RPMI7951 (cell line): ENCODE results near the gene VPS37D. TPM values are rescaled to one million over a fixed set of nuclear protein-coding genes. Genes with fewer than 3 reads are reported as not detected.
"Not testable (repeated sequence)": the region's sequence is repeated elsewhere in the genome, so short reads cannot be mapped to it uniquely, and the experiment has no call there.

Experiments
- DNase-seq: peaks from one replicate; pipeline ENCODE4 v3.0.0-alpha.2; 2012; ENCODE audit warnings: low read depth
- total RNA-seq: library from RNA; depleted of rRNA; stranded (reverse); fragments of >200 nt; shearing (Covaris generic); gene quantifications from 2 replicates; pipeline ENCODE4 v1.2.3, GENCODE V29; 2014; rRNA removed

Gene VPS37D, protein sequence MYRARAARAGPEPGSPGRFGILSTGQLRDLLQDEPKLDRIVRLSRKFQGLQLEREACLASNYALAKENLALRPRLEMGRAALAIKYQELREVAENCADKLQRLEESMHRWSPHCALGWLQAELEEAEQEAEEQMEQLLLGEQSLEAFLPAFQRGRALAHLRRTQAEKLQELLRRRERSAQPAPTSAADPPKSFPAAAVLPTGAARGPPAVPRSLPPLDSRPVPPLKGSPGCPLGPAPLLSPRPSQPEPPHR
- 2.0 and 2.1 TPM in 2 replicates for total RNA-seq

DNA sequence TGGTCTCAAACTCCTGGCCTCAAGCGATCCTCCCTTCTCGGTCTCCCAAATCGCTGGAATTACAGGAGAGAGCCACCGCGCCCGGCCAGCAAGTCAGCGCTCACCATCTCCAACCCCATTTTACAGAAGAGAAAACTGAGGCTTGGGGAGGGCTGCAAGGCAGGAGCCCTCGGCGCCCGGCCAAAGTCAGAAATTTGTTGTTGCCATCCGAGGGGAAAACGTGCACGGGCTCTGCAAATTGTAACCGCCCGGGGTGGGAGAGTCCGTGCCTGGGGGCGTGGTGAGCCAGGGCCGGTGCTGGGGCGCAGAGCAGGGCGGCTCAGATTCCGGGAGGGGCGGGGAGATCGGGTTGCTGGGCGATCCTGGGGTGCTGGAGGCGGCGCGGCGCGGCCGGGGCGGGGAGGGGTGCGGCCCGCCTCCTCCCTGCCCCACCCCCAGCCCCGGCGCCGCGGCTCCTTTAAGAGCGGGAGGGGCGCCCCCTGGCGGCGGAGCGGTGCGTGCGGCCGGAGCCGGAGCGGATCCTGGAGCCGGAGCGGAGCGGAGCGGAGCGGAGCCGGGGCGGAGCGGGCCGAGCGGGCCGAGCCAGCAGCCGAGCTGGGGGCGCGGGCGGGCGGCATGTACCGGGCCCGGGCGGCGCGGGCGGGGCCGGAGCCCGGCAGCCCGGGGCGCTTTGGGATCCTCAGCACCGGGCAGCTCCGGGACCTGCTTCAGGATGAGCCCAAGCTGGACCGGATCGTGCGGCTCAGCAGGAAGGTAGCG, at the start of gene VPS37D:
VPS37D (plus strand) TSS at position 488 of the 759 bp plus-strand sequence; CDS start at position 616, 128 bp downstream.
- DNase-seq = peak; percentile 89

DNA sequence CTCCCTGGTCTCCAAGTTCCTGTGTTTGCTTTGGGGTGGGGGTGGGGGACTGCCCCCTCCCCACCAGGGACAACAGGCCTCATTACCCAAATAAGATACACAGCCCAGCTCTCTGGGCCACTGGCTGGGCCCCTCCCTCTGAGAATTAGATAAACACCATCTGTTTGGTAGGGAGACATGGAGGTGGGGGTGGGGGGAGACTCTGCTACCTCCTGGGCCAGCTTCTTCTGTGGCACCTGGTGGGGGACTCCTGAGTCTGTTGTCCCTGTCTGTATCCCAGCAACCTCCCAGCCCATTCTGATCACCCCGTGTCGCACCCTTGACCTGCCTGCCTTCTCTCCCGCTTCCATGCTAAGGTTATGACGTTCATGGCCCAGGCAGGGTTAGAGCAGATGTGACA, 49.1 kb upstream of the VPS37D start:
- no peak for DNase-seq

DNA sequence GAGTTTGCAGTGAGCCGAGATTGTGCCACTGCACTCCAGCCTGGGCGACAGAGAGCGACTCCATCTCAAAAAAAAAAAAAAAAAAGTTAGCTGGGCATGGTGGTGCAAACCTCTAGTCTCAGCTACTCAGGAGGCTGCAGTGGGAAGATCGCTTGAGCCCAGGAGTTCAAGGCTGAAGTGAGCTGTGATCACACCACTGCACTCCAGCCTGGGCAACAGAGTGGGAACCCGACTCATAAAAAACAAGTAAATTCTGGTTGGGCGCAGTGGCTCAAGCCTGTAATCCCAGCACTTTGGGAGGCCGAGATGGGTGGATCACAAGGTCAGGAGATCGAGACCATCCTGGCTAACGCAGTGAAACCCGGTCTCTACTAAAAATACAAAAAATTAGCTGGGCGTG, 48.2 kb upstream of the VPS37D start:
- DNase-seq = not testable (repeated sequence)

DNA sequence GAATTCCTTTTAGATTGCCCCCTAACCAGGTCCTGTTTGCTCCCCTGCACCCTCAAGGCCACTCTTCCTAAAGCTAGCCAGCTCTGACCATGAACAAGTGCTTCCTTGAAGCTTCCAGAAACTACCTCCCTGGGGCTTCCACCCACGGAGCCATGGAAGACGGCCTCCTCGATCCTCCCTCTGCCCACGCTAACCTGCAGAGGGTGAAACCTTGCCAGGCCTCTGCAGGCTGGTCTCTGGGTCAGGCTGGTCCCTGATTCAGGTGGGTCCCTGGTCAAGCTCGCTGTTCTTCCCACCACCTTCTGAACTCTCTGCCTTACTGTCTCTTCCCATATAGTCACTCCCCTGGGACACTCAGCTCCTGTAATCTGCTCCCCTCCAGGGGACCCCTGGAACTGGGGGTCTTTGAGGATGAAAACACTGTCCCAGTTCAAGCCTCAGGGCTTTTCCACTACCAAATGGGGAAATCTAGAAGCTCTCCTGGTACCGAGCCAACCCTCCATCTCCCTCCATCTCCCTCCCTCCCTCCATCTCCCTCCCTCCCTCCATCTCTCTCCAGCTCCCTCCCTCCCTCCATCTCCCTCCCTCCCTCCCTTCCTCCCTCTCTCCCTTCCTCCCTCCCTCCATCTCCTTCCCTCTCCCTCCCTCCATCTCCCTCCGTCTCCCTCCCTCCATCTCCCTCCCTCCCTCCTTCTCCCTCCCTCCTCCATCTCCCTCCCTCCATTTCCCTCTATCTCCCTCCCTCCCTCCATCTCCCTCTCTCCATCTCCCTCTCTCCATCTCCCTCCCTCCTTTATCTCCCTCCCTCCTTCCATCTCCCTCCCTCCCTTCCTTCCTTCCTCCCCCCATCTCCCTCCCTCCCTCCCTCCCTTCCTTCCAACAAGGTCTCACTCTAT, 46.2 kb upstream of the VPS37D start:
- DNase-seq = no peak

DNA sequence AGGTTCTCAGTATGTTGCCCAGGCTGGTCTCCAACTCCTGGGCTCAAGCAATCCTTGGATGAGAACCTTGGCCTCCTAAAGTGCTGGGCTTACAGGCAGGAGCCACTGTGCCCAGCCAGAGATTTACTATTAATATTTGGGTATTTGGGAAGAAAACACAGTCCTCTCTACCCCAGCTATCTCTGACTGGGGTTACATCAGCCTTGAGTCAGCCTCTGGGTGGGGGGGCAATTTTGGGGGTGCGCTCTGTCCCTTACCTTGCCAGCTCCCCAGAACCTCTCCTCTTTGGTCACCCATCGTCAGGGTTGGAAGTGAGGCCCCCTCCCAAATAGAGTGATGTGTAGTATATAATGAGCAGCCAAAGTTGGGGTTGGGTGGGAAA, 45.1 kb upstream of the VPS37D start:
- DNase-seq = no peak

DNA sequence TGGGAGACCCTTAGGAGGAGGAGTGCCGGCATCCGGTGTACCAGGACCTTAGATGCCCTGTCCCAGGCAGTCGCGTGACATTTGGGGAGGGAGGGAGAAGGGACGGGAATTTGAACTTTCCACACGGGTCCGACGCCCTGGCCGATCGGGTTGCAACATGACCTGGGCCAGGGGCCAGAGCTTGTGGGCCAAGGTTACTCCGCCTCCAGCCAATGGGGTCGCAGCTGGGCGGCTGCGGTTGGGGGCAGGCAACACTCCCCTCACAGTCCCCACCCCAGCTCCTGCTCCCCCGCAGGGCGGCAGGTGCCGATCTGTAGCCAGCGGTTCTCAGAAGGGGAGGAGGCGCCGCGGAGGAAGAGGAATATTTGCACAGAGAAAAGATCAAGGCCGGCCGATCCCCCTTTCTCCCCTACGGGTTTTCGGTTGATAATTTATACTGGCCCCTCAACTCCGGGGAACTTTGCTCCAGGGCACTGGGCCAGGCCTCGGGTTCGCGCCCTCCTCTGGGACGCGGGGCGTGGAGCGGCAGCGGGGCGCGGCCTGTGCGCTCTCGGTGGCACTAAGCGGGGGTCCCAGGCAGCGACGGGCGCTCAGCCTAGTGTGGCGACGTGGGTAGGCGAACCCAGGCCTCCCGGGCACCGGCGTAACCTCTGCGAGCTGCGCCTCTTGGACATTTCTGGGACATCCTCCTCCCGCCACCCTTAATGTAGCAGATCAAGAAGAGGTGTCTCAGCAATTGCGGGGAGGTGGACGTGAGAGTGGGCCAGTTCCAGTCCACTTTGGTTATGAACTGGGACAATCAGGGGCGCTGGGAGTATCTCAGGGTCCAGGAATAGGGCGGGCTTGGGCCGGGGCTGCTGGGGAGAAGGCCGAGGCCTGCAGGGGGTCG, 44.5 kb upstream of the VPS37D start:
- DNase-seq = no peak

DNA sequence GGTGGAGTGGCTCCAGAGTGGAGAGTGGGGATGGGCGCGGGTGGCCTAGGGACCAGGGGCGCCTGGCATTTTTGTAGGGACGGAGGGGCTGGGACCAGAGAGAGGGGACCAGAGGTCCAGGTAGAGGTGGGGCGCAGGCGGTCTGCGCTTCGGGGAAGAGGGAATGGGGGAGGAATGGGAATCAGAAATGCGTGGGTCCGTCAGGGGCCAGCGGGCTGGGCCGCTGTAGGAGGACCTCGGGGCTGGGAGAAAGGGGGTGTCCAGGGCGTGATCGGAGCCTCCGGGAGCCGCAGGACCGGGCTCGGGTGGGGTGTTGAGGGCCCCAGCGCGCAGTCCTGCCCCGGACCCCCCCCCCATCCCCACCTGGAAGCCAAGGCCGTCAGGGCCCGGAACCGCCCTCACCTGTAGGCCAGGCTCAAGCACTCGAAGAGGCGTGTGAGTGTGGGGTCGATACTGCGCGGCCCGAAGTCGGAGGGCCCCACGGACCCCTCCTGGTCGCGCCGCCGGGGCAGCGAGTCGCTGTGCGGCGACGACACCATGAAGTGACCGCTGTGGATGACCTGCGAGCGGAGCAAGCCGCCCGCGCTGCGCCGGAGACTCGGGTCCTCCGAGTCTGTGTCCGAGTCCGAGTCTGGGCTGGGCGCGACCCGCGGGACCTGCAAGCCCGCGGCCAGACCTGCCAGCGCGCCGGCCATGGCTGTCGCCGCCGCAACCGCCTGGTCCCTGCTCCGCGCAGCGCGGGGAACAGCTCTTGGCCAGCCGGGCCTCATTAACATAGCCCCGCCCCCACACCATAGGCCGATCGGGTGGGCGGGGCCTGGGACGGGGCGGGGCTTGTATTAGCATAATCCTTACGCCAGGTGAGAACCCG, 43.6 kb upstream of the VPS37D start, which contains the start of gene MLXIPL:
MLXIPL (minus strand) TSS at position 725 of the 871 bp plus-strand sequence; CDS start at position 695, 30 bp downstream.
- DNase-seq = peak; percentile 55

DNA sequence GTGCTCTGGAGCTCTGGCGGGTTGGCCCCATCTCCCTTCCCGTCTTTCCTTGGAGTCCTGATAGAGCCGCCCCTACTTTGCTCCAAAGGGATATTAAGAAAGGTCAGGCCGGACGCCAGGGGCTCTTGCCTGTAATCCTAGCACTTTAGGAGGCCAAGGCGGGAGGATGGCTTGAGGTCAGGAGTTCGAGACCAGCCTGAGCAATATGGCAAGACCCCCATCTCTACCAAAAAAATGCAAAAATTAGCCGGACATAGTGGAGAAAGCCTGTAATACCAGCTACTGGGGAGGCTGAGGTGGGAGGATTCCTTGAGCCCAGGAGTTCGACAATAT, 43.0 kb upstream of the VPS37D start:
- no peak for DNase-seq

DNA sequence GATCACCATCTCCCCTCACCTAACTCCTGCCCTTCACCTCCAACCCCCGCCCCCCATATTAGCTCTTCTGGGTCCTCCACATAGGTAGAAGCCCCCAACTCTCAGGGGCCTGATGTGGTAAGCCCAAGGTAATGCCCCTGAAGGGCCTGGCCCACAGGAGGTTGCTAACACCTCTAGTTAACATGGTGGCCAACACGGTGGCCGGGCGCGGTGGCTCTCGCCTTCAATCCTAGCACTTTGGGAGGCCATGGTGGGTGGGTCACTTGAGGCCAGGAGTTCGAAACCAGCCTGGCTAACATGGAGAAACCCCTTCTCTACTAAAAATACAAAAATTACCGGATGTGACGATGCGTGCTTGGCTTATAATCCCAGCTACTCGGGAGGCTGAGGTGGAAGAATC, 42.4 kb upstream of the VPS37D start:
- no peak for DNase-seq

DNA sequence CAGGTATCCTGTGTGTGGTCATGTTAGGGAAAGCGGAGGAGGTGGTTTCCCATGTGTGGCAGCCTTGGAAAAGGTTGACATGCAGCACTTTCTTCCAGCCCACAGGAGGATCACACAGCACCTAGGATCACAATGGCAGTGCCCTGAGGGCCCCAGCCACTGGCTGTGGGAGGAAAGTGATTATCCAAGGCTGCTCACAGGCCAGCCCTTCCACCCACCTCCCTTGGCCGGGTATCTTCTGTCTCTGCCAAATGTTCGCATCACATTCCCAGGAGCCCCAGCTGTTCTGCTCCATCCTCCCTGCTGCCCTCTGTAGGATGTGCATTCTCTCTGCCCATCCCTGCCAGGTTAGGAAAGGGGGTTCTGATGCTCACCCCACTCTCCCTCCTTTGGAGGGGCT, 40.8 kb upstream of the VPS37D start:
- no peak for DNase-seq

DNA sequence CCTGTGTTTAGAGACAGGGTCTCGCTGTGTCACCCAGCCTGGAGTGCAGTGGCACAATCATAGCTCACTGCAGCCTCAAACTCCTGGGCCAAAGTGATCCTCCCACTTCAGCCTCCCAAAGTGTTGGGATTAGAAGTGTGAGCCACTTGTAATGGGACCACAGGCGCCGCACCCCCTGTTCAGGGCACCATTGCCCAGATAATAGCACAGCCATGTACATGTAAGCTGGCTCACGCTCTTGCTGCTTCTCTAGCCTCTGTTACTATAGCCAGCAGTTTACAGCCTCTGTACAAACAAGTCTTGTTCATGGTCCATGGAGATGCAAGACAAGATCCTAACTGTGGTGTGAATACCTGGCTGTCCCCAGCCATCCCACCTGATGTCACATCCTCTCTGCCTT, 39.1 kb upstream of the VPS37D start:
- DNase-seq = no peak

DNA sequence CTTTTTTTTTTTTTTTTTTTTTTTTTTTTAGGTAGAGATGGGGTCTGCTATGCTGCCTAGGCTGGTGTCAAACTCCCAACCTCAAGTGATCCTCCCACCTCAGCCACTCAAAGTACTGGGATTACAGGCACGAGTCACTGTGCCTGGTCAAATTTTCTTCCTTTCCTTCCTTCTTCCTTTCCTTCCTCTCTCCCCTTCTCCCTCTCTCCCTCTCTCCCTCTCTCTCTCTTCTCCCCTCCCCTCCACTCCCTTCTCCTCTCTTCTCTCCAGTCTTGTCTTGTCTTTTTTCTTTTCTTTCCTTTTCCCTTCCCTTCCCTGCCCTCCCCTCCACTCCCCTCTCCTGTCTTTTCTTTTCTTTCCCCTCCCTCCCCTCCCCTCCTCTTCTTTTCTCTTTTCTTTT, 36.1 kb upstream of the VPS37D start:
- DNase-seq = no peak

DNA sequence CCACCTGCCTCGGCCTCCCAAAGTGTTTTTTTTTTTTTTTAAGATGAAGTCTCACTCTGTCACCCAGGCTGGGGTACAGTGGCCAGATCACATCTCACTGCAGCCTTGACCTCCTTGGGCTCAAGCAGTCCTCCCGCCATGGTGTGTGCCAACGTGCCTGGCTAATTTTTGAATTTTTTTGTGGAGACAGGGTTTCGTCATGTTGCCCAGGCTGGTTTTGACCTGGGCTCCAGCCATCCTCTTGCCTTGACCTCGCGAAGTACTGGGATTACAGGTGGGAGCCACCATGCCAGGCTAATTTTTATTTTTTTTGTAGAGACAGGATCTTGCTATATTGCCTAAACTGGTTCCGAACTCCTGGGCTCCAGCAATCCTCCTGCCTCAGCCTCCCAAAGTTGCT, 34.3 kb upstream of the VPS37D start:
- DNase-seq = no peak

DNA sequence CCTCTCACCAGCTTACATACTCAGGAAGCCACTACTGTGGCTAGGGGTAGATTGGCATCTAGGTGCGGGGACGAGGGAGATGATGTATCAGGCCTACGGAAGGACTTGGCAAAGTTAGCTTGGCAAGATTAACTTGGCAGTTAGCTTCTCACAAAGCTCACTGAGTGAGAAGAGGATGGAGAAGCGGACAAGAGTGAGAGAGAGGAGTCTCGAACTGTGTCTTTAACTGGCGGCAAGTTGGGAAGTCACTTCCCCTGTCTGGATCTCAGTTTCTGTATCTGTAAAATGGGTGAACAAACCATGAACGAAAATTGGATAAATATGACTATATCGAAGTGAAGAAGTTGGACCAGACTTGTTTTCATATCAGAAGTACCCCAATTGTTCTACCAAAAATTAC, 33.8 kb upstream of the VPS37D start:
- no peak for DNase-seq

DNA sequence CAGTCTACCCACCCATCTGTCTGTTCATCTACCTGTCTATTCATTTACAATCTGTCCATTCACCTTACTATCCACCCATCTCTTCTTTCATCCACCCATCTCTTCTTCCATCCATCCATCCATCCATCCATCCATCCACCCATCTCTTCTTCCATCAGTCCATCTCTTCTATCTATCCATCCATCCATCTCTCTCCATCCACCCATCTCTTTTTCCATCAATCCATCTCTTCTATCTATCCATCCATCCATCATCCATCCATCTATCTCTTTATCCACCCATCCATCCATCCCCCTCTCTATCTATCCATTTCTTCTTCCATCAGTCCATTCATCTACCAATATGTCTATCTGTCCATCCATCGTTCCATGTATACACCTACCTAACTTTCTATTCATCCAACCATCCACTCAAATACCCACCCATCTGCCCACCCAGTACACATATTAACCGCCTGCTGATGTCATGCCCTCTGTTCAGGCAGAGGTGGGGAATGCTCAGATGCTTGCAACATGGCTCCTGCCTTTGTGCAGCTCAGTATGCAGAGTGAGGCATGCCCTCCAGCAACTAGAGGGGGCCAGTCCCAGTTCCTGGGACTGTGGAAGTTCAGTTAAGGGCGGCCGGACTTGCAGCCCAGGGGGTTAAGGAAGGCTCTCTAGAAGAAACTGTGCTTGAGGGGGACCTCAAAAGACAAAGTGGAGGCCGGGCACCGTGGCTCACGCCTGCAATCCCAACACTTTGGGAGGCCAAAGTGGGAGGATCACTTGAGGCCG, 32.0 kb upstream of the VPS37D start:
- DNase-seq = no peak

DNA sequence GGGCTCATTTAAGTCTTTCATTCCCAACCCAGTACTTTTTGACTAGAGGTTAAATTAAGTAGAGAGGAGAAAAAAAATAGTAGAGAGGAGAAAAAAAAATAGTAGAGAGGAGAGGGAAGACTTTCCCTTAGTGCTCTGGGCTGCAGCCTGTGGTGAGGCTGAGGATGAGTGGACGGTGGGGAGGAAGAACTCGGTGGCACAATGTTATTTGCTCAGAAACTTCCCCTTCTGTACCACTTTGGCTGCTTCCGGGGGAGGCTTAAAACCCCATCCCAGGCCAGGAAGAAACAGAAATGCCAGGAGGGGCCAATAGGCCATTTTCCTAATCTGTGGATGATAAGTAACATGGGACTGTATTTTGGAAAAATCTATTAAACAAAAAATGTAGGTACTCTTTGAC, 28.7 kb upstream of the VPS37D start:
- no peak for DNase-seq

DNA sequence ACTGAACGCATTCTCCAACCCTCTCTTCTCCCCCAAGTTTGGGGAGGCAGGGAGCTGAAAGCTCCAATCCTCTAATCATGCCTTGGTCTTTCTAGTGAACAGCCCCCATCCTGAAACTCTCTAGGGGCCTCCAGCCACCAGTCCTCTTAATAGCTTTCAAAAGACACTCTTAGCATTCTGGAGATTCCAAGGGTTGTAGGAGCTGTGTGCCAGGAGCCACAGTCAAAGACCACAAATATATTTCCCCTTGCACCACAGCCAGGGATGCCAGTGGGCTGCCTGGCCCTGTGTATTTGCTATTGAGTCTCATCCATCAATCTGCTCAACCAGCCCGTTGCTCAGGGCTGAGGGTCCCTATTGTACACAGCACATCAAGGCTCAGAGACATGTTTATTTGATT, 24.8 kb upstream of the VPS37D start:
- no peak for DNase-seq

DNA sequence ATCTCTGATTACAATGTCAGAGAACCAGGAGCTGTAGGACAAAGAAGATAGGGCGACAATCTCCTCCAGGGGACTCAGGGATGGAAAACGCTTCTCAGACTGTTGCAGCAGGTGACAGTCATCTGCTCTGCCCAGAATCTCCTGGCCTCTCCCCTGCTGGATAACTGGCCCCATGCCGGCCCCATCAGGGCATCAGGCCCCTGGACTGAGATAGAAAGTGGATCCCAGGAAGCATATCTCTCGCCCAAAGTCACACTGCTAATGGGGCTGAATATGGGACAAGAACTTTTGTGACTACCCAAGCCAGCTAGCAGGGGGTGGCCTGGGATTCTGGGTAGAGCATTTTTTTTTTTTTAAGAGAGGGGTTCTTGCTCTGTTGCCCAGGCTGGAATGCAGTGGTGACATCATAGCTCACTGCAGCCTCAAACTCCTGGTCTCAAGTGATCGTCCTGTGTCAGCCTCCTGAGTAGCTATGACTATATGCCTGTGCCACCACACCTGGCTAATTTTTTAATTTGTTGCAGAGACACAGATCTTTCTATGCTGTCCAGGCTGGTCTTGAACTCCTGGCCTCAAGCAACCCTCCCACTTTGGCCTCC, 22.8 kb upstream of the VPS37D start:
- DNase-seq = no peak

DNA sequence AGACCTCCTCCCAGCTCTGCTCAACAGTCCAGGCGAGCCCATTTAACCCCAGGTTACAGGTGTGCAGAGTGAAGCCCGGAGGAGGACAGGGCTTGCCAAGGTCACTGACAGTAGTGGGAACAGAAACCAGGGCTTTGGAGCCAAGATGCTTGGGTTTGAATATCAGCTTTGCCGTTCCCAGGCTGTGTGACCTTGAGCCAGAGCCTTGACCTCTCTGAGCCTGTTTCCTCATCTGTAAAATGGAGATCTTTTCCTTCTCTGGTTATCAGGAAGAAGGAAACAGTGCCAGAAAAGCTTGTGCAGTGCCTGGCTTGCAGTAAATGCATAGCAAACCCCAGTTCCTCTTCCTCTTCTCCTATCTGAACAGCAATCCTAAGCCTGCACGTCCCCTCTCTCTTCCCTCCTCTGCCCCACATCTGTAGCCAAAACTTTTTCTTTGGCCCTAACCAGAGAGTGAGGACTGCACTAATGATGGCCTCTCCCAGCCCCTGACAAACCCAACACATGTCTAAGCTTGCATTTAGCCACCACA, 21.9 kb upstream of the VPS37D start:
- DNase-seq = no peak
